Measurements from ENCODE around the gene CCBE1.

CCBE1 gene

GRCh38 chr18:59446012-59446411 is 251.2 kb downstream of the CCBE1 start:
- POLR2A ChIA-PET = interaction anchor here (1.5 kb wide), 1 partner anchor 12 kb away, joined by 4 read pairs; no protein-coding TSS in a partner anchor
- DNase-seq (ENCODE audit: extremely low spot score) = no peak
- TF ChIP-seq SP1 (IDR thresholded peaks at IDR 0.05) (no peak), PKNOX1 (IDR thresholded peaks at IDR 0.05) (no peak), BHLHE40 (IDR thresholded peaks at IDR 0.05; ENCODE audit: borderline replicate concordance) (no peak), FOXA1 (IDR thresholded peaks at IDR 0.05) (no peak), TARDBP (IDR thresholded peaks at IDR 0.05) (no peak), ELF4 (IDR thresholded peaks at IDR 0.05) (no peak), NFRKB (IDR thresholded peaks at IDR 0.05) (no peak), FOXK2 (IDR thresholded peaks at IDR 0.05) (no peak), LEF1 (IDR thresholded peaks at IDR 0.05; ENCODE audit: borderline replicate concordance) (no peak), FOXM1 (IDR thresholded peaks at IDR 0.05; ENCODE audit: borderline replicate concordance) (no peak), CTBP1 (IDR thresholded peaks at IDR 0.05; ENCODE audit: borderline replicate concordance) (no peak)
- CTCF ChIA-PET = no interaction called here

DNA sequence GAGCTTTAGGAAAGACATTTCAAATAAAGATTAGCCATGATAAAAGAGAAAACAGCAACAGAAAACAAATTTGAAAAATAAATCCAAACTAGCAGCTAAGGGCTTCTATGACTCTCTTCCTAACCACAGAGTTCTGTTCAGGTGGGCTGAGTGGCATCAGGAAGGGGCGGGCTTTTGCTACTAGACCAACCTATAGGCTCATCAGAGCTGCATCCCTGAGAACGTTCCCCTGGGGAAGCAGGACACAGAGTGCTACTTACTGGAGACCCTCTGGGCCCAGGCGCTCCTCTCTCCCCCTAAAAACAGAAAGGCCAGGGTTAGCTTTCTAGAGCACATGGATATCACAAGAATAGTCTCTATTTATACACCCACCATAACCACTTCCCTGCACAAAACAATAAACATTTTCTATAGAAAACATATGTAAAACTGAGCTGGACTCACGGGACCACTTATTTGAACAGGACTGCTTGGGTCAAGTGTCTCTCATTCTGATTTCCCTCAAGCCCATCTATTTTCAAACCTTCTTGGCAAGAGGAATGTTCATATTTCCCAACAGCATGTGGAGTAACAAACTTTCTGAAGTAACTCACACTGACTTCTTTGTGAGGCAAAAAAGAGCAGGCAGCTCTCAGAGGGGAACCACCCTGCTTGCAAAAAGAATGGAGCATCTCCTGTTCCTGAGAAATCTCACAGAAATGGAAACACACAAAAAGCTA is 259.2 kb downstream of the CCBE1 start:
- ChIA-PET POLR2A (no interaction called here), CTCF (no interaction called here)
- no peak for TF ChIP-seq LEF1 (IDR thresholded peaks at IDR 0.05; ENCODE audit: borderline replicate concordance)
- no peak for TF ChIP-seq SP1 (IDR thresholded peaks at IDR 0.05)
- no peak for TF ChIP-seq L3MBTL2 (conservative IDR thresholded peaks at IDR 0.05)
- TF ChIP-seq HDGF (IDR thresholded peaks at IDR 0.05; ENCODE audit: borderline replicate concordance) = no peak
- no peak for TF ChIP-seq TARDBP (IDR thresholded peaks at IDR 0.05)
- no peak for TF ChIP-seq PKNOX1 (IDR thresholded peaks at IDR 0.05)
- no peak for TF ChIP-seq SUZ12 (IDR thresholded peaks at IDR 0.05)
- no peak for TF ChIP-seq FOXM1 (IDR thresholded peaks at IDR 0.05; ENCODE audit: borderline replicate concordance)
- no peak for TF ChIP-seq FOXK2 (IDR thresholded peaks at IDR 0.05)
- TF ChIP-seq CTBP1 (IDR thresholded peaks at IDR 0.05; ENCODE audit: borderline replicate concordance) = no peak
- DNase-seq (ENCODE audit: extremely low spot score) = no peak

- CTCF ChIA-PET = no interaction called here
- no peak for DNase-seq (ENCODE audit: extremely low spot score)
- POLR2A ChIA-PET = no interaction called here
- TF ChIP-seq ARNT (IDR thresholded peaks at IDR 0.05) (no peak), TARDBP (IDR thresholded peaks at IDR 0.05) (no peak), L3MBTL2 (conservative IDR thresholded peaks at IDR 0.05) (no peak), FOXK2 (IDR thresholded peaks at IDR 0.05) (no peak), BHLHE40 (IDR thresholded peaks at IDR 0.05; ENCODE audit: borderline replicate concordance) (no peak), SP1 (IDR thresholded peaks at IDR 0.05) (no peak)
These were observed 264.2 kb downstream of the CCBE1 start for GRCh38 chr18:59432803-59433597.

- DNase-seq (ENCODE audit: extremely low spot score) = no peak
- no peak for TF ChIP-seq SUZ12 (IDR thresholded peaks at IDR 0.05)
- no peak for TF ChIP-seq L3MBTL2 (conservative IDR thresholded peaks at IDR 0.05)
- no peak for TF ChIP-seq FOXK2 (IDR thresholded peaks at IDR 0.05)
- TF ChIP-seq ARNT (IDR thresholded peaks at IDR 0.05) = no peak
- no peak for TF ChIP-seq HDGF (IDR thresholded peaks at IDR 0.05; ENCODE audit: borderline replicate concordance)
- no peak for TF ChIP-seq FOXM1 (IDR thresholded peaks at IDR 0.05; ENCODE audit: borderline replicate concordance)
- no peak for TF ChIP-seq BHLHE40 (IDR thresholded peaks at IDR 0.05; ENCODE audit: borderline replicate concordance)
- TF ChIP-seq LEF1 (IDR thresholded peaks at IDR 0.05; ENCODE audit: borderline replicate concordance) = no peak
- no peak for TF ChIP-seq FOXA1 (IDR thresholded peaks at IDR 0.05)
- no peak for TF ChIP-seq TARDBP (IDR thresholded peaks at IDR 0.05)
- TF ChIP-seq ZNF384 (IDR thresholded peaks at IDR 0.05) = no peak
- TF ChIP-seq NFRKB (IDR thresholded peaks at IDR 0.05) = no peak
- TF ChIP-seq CTBP1 (IDR thresholded peaks at IDR 0.05; ENCODE audit: borderline replicate concordance) = no peak
- no peak for TF ChIP-seq SP1 (IDR thresholded peaks at IDR 0.05)
- TF ChIP-seq ELF4 (IDR thresholded peaks at IDR 0.05) = no peak
- ChIA-PET POLR2A (no interaction called here), CTCF (interaction anchor here (0.6 kb wide), 1 partner anchor 28 kb away, joined by 3 read pairs; no protein-coding TSS in a partner anchor)
These were observed 266.1 kb downstream of the CCBE1 start for GRCh38 chr18:59431131-59431530.

- no peak for DNase-seq (ENCODE audit: extremely low spot score)
- TF ChIP-seq PKNOX1 (IDR thresholded peaks at IDR 0.05) (no peak), ZNF384 (IDR thresholded peaks at IDR 0.05) (no peak)
- POLR2A ChIA-PET = no interaction called here
- CTCF ChIA-PET = no interaction called here
These were observed 267.6 kb downstream of the CCBE1 start for GRCh38 chr18:59429608-59430007.

DNA sequence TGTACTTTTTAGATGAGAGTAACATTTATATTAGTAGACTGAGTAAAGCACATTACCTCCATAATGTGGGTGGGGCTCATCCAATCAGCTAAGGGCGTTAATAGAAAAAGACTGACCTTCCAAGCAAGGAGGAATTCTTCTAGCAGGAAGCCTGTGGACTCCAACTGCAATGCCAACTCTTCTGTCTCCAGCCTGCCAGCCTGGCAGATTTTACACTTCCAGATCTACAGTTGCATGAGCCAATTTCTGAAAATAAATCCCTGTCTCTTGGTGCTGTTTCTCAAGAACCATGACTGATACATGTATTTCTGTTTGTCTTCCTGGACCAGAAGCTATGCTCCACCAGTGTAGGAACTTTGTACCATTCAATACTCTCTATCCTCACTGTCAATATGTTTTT is 269.2 kb downstream of the CCBE1 start:
- CTCF ChIA-PET = no interaction called here
- TF ChIP-seq CTBP1 (IDR thresholded peaks at IDR 0.05; ENCODE audit: borderline replicate concordance) = no peak
- TF ChIP-seq ELF4 (IDR thresholded peaks at IDR 0.05) = no peak
- TF ChIP-seq FOXM1 (IDR thresholded peaks at IDR 0.05; ENCODE audit: borderline replicate concordance) = no peak
- no peak for TF ChIP-seq ZNF384 (IDR thresholded peaks at IDR 0.05)
- TF ChIP-seq BHLHE40 (IDR thresholded peaks at IDR 0.05; ENCODE audit: borderline replicate concordance) = no peak
- TF ChIP-seq ARNT (IDR thresholded peaks at IDR 0.05) = no peak
- no peak for TF ChIP-seq FOXA1 (IDR thresholded peaks at IDR 0.05)
- TF ChIP-seq L3MBTL2 (conservative IDR thresholded peaks at IDR 0.05) = no peak
- no peak for TF ChIP-seq PKNOX1 (IDR thresholded peaks at IDR 0.05)
- POLR2A ChIA-PET = no interaction called here
- no peak for DNase-seq (ENCODE audit: extremely low spot score)

All from HEK293T (cell line).